SK-N-SH treated with all-trans-retinoic acid at 6 μM for 48 hours (cell line): Measurements from ENCODE around the gene ADGB.

Experiments
- ATAC-seq: fragments of 200-7000 bp; cut with Tn5 transposase; 3 replicates; pipeline ENCODE4 v1.9.1; 2020; ENCODE audit warnings: mild to moderate bottlenecking, moderate library complexity
- ARNTL ChIP-seq: fragments of 450-650 bp; formaldehyde crosslinking; IDR thresholded peaks from 2 replicates; pipeline ENCODE4 v1.5.0; 2020; ENCODE audit warnings: low read depth, mild to moderate bottlenecking, moderate library complexity, borderline replicate concordance
- CSDC2 ChIP-seq: fragments of 250-450 bp; sonication (Bioruptor Pico); IDR thresholded peaks from 2 replicates; pipeline ENCODE4 v1.5.0; 2020; ENCODE audit warnings: mild to moderate bottlenecking, moderate library complexity
- ESRRG ChIP-seq: fragments of 250-450 bp; sonication (Bioruptor Pico); IDR thresholded peaks from 2 replicates; pipeline ENCODE4 v1.6.1; 2021; ENCODE audit warnings: mild to moderate bottlenecking
- GLIS3 ChIP-seq: fragments of 250-450 bp; sonication (Bioruptor Pico); IDR thresholded peaks from 2 replicates; pipeline ENCODE4 v1.5.0; 2020; ENCODE audit warnings: mild to moderate bottlenecking, moderate library complexity
- ISL1 ChIP-seq: fragments of 250-450 bp; sonication (Bioruptor Pico); IDR thresholded peaks from 2 replicates; pipeline ENCODE4 v2.1.2; 2022; ENCODE audit warnings: mild to moderate bottlenecking, moderate library complexity
- OSR1 ChIP-seq: fragments of 250-450 bp; sonication (Bioruptor Pico); IDR thresholded peaks from 2 replicates; pipeline ENCODE4 v1.8.0; 2022; ENCODE audit warnings: moderate library complexity, mild to moderate bottlenecking, inconsistent platforms
- RARB ChIP-seq: fragments of 250-450 bp; sonication (Bioruptor Pico); IDR thresholded peaks from 2 replicates; pipeline ENCODE4 v1.8.0; 2021; ENCODE audit warnings: mild to moderate bottlenecking, moderate library complexity
- SNAI2 ChIP-seq: fragments of 250-450 bp; sonication (Bioruptor Pico); IDR thresholded peaks from 2 replicates; pipeline ENCODE4 v1.5.0; 2020; ENCODE audit warnings: mild to moderate bottlenecking, moderate library complexity
- TCF4 ChIP-seq: fragments of 250-450 bp; sonication (Bioruptor Pico); IDR thresholded peaks from 2 replicates; pipeline ENCODE4 v1.8.0; 2021; ENCODE audit warnings: mild to moderate bottlenecking, moderate library complexity, borderline replicate concordance
- TOX ChIP-seq: fragments of 250-450 bp; sonication (Bioruptor Pico); IDR thresholded peaks from 2 replicates; pipeline ENCODE4 v1.8.0; 2021; ENCODE audit warnings: mild to moderate bottlenecking, moderate library complexity, borderline replicate concordance
- ZFP3 ChIP-seq: fragments of 250-450 bp; sonication (Bioruptor Pico); IDR thresholded peaks from 2 replicates; pipeline ENCODE4 v1.5.0; 2020; ENCODE audit warnings: mild to moderate bottlenecking, moderate library complexity
- ZFP30 ChIP-seq: fragments of 450-650 bp; formaldehyde crosslinking; IDR thresholded peaks from 2 replicates; pipeline ENCODE4 v1.5.0; 2022; ENCODE audit warnings: mild to moderate bottlenecking, moderate library complexity
- ZNF565 ChIP-seq: fragments of 450-650 bp; formaldehyde crosslinking; conservative IDR thresholded peaks from 2 replicates; pipeline ENCODE4 v1.5.0; 2020; ENCODE audit warnings: low read depth, mild to moderate bottlenecking, moderate library complexity
- ZNF70 ChIP-seq: fragments of 450-650 bp; formaldehyde crosslinking; IDR thresholded peaks from 2 replicates; pipeline ENCODE4 v1.5.0; 2020; ENCODE audit warnings: mild to moderate bottlenecking, moderate library complexity
- ZNF8 ChIP-seq: fragments of 450-650 bp; formaldehyde crosslinking; IDR thresholded peaks from 2 replicates; pipeline ENCODE4 v1.5.0; 2020; ENCODE audit warnings: mild to moderate bottlenecking, moderate library complexity
- TF ChIP-seq, protein P1 (sequence below): fragments of 250-450 bp; sonication (Bioruptor Pico); IDR thresholded peaks from 2 replicates; pipeline ENCODE4 v1.8.0; 2021; ENCODE audit warnings: low read depth, mild to moderate bottlenecking, moderate library complexity, borderline replicate concordance
- TF ChIP-seq, protein P2 (sequence below): fragments of 250-450 bp; sonication (Bioruptor Pico); IDR thresholded peaks from 2 replicates; pipeline ENCODE4 v1.5.1; 2021; ENCODE audit warnings: mild to moderate bottlenecking, moderate library complexity
- TF ChIP-seq, protein P3 (sequence below): fragments of 250-450 bp; sonication (Bioruptor Pico); IDR thresholded peaks from 2 replicates; pipeline ENCODE4 v1.8.0; 2020; ENCODE audit warnings: mild to moderate bottlenecking, moderate library complexity, borderline replicate concordance
- TF ChIP-seq, protein P4 (sequence below): fragments of 250-450 bp; sonication (Bioruptor Pico); IDR thresholded peaks from 2 replicates; pipeline ENCODE4 v1.5.0; 2020; ENCODE audit warnings: mild to moderate bottlenecking, moderate library complexity
- TF ChIP-seq, protein P5 (sequence below): fragments of 250-450 bp; sonication (Bioruptor Pico); IDR thresholded peaks from 2 replicates; pipeline ENCODE4 v1.5.1; 2020; ENCODE audit warnings: low read depth, mild to moderate bottlenecking, moderate library complexity

Gene ADGB

DNA sequence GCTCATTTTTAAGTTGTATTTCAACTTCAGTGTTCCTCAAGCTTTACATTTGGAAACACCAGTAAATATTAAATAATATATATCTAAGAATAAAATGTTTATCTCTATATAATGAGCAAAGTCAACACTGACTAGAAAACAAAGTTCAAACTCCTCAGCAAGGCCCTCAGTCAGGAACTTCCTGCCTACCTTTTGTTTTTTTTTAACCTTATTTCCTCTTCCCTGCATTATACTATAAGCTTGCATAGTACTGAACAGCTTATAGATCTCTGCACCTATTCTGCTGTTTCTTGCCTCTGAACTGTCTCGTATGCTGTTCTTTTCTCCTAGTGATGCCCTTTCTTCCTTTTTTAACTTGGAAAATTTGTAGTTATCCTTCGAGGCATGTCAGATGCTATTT lies 29.6 kb downstream of the ADGB start:
- no peak for TF ChIP-seq ZFP30
- no peak for TF ChIP-seq RARB
- no peak for TF ChIP-seq OSR1 (CRISPR knock-in tag)
- TF ChIP-seq SNAI2 (CRISPR knock-in tag): no peak
- TF ChIP-seq ZNF8 (CRISPR knock-in tag): no peak
- no peak for TF ChIP-seq ZNF565 (CRISPR knock-in tag)
- TF ChIP-seq ZNF70 (CRISPR knock-in tag): no peak
- TF ChIP-seq, protein P1, sequence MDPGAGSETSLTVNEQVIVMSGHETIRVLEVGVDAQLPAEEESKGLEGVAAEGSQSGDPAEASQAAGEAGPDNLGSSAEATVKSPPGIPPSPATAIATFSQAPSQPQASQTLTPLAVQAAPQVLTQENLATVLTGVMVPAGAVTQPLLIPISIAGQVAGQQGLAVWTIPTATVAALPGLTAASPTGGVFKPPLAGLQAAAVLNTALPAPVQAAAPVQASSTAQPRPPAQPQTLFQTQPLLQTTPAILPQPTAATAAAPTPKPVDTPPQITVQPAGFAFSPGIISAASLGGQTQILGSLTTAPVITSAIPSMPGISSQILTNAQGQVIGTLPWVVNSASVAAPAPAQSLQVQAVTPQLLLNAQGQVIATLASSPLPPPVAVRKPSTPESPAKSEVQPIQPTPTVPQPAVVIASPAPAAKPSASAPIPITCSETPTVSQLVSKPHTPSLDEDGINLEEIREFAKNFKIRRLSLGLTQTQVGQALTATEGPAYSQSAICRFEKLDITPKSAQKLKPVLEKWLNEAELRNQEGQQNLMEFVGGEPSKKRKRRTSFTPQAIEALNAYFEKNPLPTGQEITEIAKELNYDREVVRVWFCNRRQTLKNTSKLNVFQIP (CRISPR knock-in tag): no peak
- no peak for TF ChIP-seq CSDC2 (CRISPR knock-in tag)
- TF ChIP-seq GLIS3 (CRISPR knock-in tag): no peak
- TF ChIP-seq, protein P2, sequence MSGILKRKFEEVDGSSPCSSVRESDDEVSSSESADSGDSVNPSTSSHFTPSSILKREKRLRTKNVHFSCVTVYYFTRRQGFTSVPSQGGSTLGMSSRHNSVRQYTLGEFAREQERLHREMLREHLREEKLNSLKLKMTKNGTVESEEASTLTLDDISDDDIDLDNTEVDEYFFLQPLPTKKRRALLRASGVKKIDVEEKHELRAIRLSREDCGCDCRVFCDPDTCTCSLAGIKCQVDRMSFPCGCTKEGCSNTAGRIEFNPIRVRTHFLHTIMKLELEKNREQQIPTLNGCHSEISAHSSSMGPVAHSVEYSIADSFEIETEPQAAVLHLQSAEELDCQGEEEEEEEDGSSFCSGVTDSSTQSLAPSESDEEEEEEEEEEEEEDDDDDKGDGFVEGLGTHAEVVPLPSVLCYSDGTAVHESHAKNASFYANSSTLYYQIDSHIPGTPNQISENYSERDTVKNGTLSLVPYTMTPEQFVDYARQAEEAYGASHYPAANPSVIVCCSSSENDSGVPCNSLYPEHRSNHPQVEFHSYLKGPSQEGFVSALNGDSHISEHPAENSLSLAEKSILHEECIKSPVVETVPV (CRISPR knock-in tag): no peak
- TF ChIP-seq, protein P3, sequence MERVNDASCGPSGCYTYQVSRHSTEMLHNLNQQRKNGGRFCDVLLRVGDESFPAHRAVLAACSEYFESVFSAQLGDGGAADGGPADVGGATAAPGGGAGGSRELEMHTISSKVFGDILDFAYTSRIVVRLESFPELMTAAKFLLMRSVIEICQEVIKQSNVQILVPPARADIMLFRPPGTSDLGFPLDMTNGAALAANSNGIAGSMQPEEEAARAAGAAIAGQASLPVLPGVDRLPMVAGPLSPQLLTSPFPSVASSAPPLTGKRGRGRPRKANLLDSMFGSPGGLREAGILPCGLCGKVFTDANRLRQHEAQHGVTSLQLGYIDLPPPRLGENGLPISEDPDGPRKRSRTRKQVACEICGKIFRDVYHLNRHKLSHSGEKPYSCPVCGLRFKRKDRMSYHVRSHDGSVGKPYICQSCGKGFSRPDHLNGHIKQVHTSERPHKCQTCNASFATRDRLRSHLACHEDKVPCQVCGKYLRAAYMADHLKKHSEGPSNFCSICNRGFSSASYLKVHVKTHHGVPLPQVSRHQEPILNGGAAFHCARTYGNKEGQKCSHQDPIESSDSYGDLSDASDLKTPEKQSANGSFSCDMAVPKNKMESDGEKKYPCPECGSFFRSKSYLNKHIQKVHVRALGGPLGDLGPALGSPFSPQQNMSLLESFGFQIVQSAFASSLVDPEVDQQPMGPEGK (CRISPR knock-in tag): no peak
- TF ChIP-seq TCF4 (CRISPR knock-in tag): no peak
- TF ChIP-seq, protein P4, sequence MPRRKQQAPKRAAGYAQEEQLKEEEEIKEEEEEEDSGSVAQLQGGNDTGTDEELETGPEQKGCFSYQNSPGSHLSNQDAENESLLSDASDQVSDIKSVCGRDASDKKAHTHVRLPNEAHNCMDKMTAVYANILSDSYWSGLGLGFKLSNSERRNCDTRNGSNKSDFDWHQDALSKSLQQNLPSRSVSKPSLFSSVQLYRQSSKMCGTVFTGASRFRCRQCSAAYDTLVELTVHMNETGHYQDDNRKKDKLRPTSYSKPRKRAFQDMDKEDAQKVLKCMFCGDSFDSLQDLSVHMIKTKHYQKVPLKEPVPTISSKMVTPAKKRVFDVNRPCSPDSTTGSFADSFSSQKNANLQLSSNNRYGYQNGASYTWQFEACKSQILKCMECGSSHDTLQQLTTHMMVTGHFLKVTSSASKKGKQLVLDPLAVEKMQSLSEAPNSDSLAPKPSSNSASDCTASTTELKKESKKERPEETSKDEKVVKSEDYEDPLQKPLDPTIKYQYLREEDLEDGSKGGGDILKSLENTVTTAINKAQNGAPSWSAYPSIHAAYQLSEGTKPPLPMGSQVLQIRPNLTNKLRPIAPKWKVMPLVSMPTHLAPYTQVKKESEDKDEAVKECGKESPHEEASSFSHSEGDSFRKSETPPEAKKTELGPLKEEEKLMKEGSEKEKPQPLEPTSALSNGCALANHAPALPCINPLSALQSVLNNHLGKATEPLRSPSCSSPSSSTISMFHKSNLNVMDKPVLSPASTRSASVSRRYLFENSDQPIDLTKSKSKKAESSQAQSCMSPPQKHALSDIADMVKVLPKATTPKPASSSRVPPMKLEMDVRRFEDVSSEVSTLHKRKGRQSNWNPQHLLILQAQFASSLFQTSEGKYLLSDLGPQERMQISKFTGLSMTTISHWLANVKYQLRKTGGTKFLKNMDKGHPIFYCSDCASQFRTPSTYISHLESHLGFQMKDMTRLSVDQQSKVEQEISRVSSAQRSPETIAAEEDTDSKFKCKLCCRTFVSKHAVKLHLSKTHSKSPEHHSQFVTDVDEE (CRISPR knock-in tag): no peak
- no peak for TF ChIP-seq TOX (CRISPR knock-in tag)
- TF ChIP-seq, protein P5, sequence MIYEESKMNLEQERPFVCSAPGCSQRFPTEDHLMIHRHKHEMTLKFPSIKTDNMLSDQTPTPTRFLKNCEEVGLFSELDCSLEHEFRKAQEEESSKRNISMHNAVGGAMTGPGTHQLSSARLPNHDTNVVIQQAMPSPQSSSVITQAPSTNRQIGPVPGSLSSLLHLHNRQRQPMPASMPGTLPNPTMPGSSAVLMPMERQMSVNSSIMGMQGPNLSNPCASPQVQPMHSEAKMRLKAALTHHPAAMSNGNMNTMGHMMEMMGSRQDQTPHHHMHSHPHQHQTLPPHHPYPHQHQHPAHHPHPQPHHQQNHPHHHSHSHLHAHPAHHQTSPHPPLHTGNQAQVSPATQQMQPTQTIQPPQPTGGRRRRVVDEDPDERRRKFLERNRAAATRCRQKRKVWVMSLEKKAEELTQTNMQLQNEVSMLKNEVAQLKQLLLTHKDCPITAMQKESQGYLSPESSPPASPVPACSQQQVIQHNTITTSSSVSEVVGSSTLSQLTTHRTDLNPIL: no peak
- TF ChIP-seq ARNTL (CRISPR knock-in tag): no peak
- no peak for TF ChIP-seq ESRRG
- no peak for TF ChIP-seq ISL1 (CRISPR knock-in tag)
- no peak for ATAC-seq

DNA sequence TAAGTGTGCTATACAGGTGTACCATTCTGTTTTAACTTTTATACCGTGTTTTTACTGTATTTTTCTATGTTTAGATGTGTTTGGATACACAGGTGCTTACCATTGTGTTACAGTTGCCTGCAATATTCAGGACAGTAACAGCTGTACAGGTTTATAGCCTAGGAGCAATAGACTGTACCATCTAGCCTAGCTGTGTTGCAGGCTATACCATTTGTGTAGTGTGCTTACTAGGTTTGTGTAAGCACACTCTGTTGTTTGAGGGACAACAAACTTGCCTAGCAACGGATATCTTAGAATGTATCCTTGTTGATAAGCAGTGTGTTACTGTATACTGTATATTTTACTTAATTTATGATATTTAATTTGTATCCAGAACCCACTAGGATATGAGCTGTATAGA lies 35.2 kb downstream of the ADGB start:
- TF ChIP-seq, protein P2 (CRISPR knock-in tag): no peak
- TF ChIP-seq RARB (no peak), ARNTL (CRISPR knock-in tag) (no peak)
- ATAC-seq: no peak

DNA sequence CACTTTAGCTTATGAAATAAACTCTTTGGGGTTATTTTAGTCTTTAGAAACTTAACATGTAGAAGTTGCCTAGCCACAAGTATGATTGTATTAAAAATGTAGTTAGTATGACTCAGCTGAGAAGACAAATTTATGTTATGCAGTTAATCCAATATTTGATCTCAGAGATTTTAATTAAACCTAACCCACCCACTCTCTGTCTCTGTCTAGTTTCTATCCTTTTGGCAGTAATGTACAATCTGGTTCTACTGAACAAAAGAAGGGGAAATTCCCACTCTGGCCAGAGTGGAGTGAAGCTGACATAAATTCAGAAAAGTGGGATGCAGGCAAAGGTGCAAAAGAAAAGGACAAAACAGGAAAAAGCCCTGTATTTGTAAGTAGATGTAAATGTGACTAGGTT lies 36.4 kb downstream of the ADGB start:
- TF ChIP-seq ZFP3 (0 out of 2 replicates have a peak, but pooled peaks have one; percentile 32), ZNF565 (CRISPR knock-in tag) (no peak), OSR1 (CRISPR knock-in tag) (no peak), GLIS3 (CRISPR knock-in tag) (no peak), SNAI2 (CRISPR knock-in tag) (0 out of 2 replicates have a peak, but pooled peaks have one; percentile 50), TOX (CRISPR knock-in tag) (no peak), CSDC2 (CRISPR knock-in tag) (no peak), ESRRG (0 out of 2 replicates have a peak, but pooled peaks have one; percentile 47), ZFP30 (no peak), ISL1 (CRISPR knock-in tag) (peak; percentile 95)
- TF ChIP-seq, protein P5: 0 out of 2 replicates have a peak, but pooled peaks have one; percentile 33
- TF ChIP-seq, protein P1 (CRISPR knock-in tag): no peak
- TF ChIP-seq, protein P3 (CRISPR knock-in tag): peak; percentile 60; the same call in 1 of the 2 replicates
- no peak for ATAC-seq
